Ishikawa (cell line): ENCODE results near the gene CACNA1G.

Experiments used
- CEBPB ChIP-seq: IDR thresholded peaks from 2 replicates; pipeline ENCODE4 v1.6.1; 2012
- CREB1 ChIP-seq: IDR thresholded peaks from 2 replicates; pipeline ENCODE4 v1.6.1; 2012; ENCODE audit warnings: low read depth
- EGR1 ChIP-seq: IDR thresholded peaks from 2 replicates; pipeline ENCODE4 v1.6.1; 2012
- EP300 ChIP-seq: IDR thresholded peaks from 2 replicates; pipeline ENCODE4 v1.6.1; 2012; ENCODE audit warnings: borderline replicate concordance
- FOXM1 ChIP-seq: IDR thresholded peaks from 2 replicates; pipeline ENCODE4 v1.6.1; 2012; ENCODE audit warnings: low read depth, borderline replicate concordance
- ZBTB7A ChIP-seq: IDR thresholded peaks from 2 replicates; pipeline ENCODE4 v1.6.1; 2012; ENCODE audit warnings: low read depth
- TF ChIP-seq, protein P1 (sequence below): IDR thresholded peaks from 2 replicates; pipeline ENCODE4 v1.6.1; 2012
- TF ChIP-seq, protein P2 (sequence below): IDR thresholded peaks from 2 replicates; pipeline ENCODE4 v1.6.1; 2012; ENCODE audit warnings: low read depth, mild to moderate bottlenecking

DNA sequence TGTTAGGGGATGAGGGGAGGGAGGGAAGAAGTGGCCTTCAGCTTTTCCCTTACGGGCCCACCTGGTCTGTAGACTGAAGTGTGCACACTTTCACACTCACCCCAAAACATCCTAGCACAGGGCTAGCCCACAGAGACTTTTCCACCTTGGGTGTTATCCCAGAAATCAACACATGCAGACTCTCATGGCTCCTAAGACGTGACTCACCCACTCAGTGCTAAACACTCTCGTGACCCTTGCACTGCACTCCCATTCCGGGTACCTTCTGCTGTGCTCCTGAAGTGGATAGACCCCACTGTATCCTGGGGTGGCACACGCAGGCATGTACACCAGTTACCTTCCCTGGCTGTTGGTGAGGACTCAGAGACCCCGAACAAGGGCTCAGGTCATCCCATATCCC, 51.1 kb downstream of the CACNA1G start:
- TF ChIP-seq, protein P1, sequence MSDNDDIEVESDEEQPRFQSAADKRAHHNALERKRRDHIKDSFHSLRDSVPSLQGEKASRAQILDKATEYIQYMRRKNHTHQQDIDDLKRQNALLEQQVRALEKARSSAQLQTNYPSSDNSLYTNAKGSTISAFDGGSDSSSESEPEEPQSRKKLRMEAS = no peak
- TF ChIP-seq ZBTB7A (no peak), EP300 (no peak), FOXM1 (no peak), EGR1 (no peak), CREB1 (no peak), CEBPB (no peak)
- TF ChIP-seq, protein P2, sequence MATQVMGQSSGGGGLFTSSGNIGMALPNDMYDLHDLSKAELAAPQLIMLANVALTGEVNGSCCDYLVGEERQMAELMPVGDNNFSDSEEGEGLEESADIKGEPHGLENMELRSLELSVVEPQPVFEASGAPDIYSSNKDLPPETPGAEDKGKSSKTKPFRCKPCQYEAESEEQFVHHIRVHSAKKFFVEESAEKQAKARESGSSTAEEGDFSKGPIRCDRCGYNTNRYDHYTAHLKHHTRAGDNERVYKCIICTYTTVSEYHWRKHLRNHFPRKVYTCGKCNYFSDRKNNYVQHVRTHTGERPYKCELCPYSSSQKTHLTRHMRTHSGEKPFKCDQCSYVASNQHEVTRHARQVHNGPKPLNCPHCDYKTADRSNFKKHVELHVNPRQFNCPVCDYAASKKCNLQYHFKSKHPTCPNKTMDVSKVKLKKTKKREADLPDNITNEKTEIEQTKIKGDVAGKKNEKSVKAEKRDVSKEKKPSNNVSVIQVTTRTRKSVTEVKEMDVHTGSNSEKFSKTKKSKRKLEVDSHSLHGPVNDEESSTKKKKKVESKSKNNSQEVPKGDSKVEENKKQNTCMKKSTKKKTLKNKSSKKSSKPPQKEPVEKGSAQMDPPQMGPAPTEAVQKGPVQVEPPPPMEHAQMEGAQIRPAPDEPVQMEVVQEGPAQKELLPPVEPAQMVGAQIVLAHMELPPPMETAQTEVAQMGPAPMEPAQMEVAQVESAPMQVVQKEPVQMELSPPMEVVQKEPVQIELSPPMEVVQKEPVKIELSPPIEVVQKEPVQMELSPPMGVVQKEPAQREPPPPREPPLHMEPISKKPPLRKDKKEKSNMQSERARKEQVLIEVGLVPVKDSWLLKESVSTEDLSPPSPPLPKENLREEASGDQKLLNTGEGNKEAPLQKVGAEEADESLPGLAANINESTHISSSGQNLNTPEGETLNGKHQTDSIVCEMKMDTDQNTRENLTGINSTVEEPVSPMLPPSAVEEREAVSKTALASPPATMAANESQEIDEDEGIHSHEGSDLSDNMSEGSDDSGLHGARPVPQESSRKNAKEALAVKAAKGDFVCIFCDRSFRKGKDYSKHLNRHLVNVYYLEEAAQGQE = no peak
